NOMO-1 treated with DMSO at 0.1 percent for 48 hours (cell line): ENCODE measurements around the gene TRRAP.
"Not testable (repeated sequence)": the region's sequence is repeated elsewhere in the genome, so short reads cannot be mapped to it uniquely, and the experiment has no call there.

Experiments
- DNase-seq: peaks from one replicate; lab custom pipeline; 2025; ENCODE audit not compliant: unreplicated experiment; lab: John Stamatoyannopoulos, UW

The TRRAP gene

DNA sequence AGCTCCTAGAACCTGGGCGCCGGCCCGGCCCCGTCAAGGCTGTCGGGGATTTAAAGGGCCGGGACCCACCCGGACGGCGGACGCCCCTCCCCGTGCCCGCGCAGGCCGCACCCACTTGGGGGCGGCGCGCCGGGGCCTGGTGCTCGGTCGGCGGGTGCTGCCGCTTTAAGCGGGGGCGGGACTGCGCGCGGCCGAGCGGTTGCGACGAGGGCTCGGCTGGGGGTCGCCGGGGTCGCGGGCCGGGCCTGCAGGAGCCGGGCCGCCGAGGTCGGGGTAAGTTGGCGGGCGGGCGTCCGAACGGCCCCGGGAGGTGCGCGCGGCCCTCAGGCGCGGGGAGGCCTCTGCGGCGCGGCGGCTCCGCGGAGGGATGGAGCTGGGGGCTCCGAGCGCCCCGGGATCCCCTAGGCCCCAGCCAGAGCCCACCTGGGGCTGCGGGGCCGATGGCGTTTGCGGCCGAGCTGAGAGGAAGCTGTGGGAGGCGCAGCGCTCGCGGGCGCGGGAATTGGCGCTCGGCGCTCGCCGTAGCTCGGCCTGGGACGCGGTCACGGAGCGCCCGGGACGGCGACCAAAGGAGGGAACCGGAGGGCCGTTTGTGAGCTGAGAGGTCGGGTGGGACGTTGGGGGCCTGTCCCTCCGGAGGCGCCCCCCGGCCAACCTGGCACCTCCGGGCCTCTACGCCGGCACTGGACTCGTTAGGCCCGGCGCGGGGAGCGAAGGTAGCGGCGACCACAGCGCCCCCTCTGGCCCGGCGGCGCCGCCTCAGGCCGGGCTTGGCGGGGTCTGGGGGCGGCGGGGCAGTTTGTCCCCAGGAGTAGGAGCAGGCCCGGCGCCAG is at the start of gene TRRAP:
Gene TRRAP, plus strand, starts transcription at position 168 of the 833 bp plus-strand sequence. CDS start 2,619 bp downstream, outside the sequence.
- peak; percentile 69 for DNase-seq

- no peak for DNase-seq
Measured at GRCh38 chr7:98830972-98831548, 47.3 kb upstream of the TRRAP start.

DNA sequence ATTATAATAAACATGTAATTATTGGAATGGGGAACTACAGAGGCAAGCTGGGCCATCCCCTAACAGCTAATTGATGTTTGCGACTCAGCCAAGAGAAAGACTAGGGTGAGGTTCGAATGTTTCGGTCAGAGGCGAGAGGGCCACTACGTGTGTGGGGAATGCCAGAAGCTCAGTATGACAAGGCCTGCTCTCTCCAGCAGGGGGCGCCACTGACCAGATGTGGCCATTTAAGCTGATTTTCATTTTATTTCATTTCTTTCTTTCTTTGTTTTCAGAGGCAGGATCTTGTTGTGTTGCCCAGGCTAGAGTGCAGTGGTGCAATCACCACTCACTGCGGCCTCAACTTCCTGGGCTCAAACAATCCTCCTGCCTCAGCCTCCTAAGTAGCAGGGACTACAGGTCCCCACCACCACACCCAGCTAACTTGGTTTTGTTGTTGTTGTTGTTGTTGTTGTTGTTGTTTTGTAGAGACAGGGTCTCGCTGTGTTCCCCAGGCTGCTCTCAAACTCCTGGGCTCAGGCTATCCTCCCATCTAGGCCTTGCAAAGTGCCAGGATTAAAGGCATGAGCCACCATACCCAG is 46.6 kb upstream of the TRRAP start:
- peak; percentile 37 for DNase-seq

DNA sequence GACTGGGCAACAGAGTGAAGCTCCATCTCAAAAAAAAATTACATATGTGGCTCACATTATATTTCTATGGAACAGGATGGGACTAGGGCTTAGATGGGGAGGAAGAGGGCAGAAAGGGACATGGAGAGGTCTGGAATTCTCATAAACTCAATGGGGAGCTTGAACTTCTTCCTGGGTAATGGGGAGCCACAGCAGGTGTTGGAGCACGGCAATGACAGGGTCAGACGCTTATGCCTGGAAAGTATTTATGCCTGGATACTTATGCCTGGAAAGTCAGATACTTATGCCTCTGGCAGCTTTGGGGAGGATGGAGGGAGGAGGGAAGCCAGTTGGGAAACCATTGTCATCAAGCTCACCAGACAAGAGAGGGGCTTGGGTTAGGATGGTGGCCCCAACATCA is 45.3 kb upstream of the TRRAP start:
- no peak for DNase-seq

- no peak for DNase-seq
Measured at GRCh38 chr7:98834949-98835348, 43.4 kb upstream of the TRRAP start.

- peak; percentile 54 for DNase-seq
Measured at GRCh38 chr7:98836811-98837629, 41.3 kb upstream of the TRRAP start.

- no peak for DNase-seq
Measured at GRCh38 chr7:98837630-98837972, 40.7 kb upstream of the TRRAP start.

DNA sequence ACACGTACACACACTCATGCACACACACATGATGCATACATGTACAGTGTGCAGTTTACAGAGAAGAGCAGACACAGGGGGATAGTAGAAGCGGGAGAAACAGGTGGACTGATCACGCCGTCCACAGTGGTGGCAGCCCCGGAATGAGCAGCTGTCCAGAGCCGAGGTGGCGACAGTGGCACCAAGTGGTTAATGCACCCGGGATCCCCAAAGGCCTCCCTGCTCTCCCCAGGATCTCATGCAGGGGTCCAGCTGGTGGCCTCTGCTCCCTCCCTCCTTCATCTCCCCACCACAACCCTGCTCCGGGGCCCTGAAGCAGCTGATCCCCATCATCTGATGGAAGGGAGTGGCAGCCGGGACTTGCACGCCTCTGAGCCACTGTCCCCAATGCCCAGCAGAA is 38.2 kb upstream of the TRRAP start:
- no peak for DNase-seq

- DNase-seq, result no peak
Measured at GRCh38 chr7:98840722-98841121, 37.6 kb upstream of the TRRAP start.

DNA sequence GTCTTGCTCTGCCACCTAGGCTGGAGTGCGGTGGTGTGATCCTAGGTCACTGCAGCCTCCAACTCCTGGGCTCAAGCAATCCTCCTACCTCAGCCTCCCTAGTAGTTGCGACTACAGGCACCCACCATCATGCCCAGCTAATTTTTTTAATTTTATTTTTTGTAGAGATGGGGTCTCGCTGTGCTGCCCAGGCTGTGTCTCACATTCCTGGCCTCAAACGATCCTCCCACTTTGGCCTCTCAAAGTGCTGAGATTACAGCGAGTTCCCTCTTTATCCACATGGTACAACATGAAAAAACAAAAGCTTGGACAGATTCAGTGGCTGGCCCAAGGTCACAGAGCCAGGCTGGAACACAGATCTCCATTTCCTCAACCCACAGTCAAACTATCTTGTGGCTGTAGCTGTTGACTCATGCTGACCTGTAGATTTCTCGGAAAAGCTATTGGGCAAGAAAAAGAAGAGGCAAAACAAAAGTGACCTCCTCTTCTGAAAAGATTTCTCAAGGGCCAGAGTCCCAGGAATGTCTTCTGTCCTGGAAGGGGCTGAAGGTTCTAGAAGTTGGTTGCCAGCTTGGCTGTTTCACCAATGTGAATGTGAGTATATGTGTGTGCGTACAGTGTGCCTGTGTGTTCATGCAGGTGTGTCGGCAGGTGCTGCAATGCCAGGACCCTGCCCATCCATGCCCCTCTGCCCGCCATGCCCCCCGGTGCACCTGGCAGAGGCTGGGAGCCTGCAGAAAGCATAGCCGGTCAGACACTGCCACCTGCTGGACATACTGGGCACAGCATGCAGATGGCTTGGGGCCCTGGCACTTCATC is 36.9 kb upstream of the TRRAP start:
- peak; percentile 27 for DNase-seq

DNA sequence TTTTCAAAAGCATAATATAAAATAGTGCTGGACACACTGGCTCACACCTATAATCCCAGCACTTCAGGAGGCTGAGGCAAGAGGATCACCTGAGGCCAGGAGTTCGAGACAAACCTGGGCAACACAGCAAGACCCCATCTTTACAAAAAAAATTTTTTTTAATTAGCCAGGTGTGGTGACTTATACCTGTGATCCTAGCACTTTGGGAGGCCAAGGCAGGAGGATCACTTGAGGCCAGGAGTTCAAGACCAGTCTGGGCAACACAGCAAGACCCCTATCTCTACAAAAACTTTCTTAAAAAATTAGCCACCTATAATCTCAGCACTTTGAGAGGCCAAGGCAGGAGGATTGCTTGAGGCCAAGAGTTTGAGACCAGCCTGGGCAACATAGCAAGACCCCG is 35.8 kb upstream of the TRRAP start:
- DNase-seq, result not testable (repeated sequence)

DNA sequence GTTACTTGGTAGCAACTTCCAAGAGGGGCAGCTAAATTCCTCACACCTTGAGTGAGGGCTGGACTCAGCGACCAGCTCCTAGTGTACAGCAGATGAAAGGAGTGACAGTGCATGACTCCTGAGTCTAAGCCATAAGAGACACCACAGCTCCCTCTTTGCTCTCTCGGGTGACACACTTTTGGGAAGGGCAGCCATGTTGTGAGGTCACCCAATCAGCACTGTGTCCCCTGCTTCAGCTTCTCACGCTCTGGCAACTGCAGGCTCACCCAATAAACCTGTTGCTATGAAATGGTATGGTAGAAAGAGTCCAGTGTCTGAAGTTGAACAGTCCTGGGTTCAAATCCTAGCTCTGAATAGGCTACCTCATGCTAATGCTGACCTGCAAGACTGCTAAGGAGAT is 29.4 kb upstream of the TRRAP start:
- DNase-seq, result no peak

- DNase-seq, result no peak
Measured at GRCh38 chr7:98852826-98853225, 25.5 kb upstream of the TRRAP start.

DNA sequence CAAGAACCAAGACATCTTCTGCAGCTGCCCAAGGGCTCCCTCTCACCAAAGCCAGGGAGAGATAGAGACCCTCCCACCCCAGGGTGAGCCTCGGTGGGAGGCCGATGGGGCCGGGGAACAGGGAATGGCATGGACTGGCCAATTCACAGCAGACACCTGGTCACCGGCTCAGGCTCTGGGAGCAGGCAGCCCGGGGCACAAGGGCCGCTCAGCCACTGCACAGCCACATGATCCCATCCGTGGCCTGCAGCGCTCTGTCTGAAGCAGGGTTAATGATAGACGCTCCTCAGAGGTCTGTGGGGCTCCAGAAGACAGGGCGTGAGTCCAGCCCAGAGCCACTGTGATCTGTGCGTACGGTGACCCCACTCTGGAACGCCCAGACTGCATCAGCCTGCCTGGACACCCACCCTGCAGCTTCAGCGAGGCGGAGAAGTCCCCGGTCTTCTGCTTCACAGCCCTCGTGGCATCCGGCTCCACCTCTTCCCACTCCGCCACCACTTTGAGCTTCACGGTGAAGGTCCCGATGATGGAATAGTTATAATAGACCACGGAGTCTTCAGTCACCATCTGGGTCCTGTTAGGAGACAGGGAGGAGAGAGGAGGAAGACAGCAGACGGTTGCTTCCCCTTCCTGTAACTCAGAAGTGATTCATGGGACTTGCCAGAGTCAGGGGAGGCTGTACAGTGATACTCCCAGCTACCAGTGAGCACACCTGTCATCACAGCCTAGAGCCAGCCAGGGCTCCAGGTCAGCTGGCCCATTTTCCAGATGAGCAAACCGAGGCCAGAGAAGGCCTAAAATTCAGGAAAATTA is 22.5 kb upstream of the TRRAP start:
- DNase-seq, result no peak

- no peak for DNase-seq
Measured at GRCh38 chr7:98860071-98860470, 18.3 kb upstream of the TRRAP start.

DNA sequence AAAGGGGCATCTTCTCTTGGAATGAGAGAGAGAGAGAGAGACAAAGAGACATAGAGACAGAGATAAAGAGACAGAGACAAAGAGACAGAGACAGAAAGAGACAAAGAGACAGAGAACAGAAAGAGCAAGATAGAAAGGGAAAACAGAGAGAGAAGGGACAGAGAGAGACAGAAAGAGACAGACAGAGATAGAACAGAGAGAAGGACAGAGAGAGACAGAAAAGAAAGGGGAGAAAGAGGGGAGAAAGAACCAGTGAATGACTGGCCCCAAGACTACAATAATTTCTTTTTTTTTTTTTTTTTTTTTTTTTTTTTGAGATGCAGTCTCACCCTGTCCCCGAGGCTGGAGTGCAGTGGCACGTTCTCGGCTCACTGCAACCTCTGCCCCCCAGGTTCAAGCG is 16.1 kb upstream of the TRRAP start:
- DNase-seq, result no peak

DNA sequence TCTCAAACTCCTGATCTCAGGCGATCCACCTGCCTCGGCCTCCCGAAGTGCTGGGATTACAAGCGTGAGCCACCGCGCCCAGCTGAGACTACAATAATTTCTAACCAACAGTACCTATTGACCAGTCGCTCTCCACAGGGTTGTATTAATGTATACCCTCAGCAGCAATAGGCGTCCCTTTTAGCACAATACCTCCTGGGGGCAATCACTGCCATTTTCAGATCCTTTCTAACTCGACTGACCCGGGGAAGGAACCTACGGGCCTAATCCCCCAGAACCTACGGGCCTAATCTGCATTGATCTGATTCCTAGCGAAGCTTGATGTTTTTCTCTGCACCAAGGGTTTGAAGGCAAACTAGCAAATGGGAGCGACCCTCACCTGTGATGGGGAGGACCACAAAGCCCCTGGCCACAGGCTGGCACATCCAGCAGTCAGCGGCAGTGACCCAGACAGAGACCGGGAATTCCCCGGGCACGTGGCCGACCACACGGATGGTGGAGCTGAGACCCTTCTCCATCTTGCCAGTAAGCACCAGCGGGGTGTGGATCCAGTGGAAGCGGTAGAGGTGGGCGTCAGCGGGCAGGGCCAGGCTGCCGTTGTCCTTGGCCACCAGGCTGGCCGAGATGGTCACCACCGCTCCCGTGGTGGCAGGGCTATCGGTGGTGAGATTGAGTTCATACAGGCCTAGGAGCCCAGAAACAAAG is 15.5 kb upstream of the TRRAP start:
- no peak for DNase-seq

DNA sequence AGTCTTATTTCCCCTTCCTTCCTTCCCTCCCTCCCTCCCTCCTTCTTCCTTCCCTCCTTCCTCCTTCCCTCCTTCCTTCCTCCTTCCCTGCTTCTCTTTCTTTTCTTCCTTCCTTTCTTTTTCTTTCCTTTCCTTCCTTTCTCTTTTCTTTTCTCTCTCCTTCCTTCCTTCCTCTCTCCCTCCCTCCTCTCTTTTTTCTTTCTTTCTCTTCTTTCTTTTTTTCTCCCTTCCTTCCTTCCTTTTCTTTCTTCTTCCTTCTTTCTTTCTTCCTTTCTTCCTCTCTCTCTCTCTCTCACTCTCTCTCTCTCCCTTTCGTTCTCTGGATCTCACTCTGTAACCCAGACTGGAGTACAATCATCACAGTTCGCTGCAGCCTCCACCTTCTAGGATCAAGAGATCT is 14.7 kb upstream of the TRRAP start:
- DNase-seq, result no peak

- DNase-seq, result no peak
Measured at GRCh38 chr7:98864731-98865453, 13.4 kb upstream of the TRRAP start.
